GM23338 (cell line): ENCODE data around the gene SPRY1. TPM values are rescaled to one million over a fixed set of nuclear protein-coding genes. Genes with fewer than 3 reads are reported as not detected.
A peak's percentile ranks its signal among the peaks of the same experiment; 100 is the strongest.

Experiments
- ATAC-seq: fragments of 200-7000 bp; cut with Tn5 transposase; 3 replicates; pipeline ENCODE4 v1.9.1; 2020
- DNase-seq: peaks from one replicate; pipeline ENCODE4 v3.0.0-alpha.2; 2015; ENCODE audit warnings: low spot score
- H2AFZ ChIP-seq: fragments of 200-600 bp; sonication (generic); 2 replicates; pipeline ENCODE4 v1.8.0; 2016; ENCODE audit warnings: antibody characterized with exemption, mild to moderate bottlenecking, moderate library complexity
- H3F3A ChIP-seq: fragments of 200-600 bp; sonication (generic); replicated peaks from 2 replicates; pipeline ENCODE4 v1.8.0; 2017; ENCODE audit warnings: antibody characterized with exemption, mixed run types, low read depth
- H3K27ac ChIP-seq: fragments of 200-600 bp; sonication (generic); 2 replicates; pipeline ENCODE4 v1.6.1; 2016; ENCODE audit warnings: low read depth
- H3K27me3 ChIP-seq: fragments of 200-600 bp; sonication (generic); 2 replicates; pipeline ENCODE4 v1.8.0; 2016; ENCODE audit warnings: mild to moderate bottlenecking, mixed run types, moderate library complexity; ENCODE audit not compliant: insufficient read depth
- H3K36me3 ChIP-seq: fragments of 200-600 bp; sonication (generic); 2 replicates; pipeline ENCODE4 v1.8.0; 2016; ENCODE audit warnings: mild to moderate bottlenecking; ENCODE audit not compliant: insufficient read depth
- H3K4me1 ChIP-seq: fragments of 200-600 bp; sonication (generic); 2 replicates; pipeline ENCODE4 v1.8.0; 2016; ENCODE audit warnings: mild to moderate bottlenecking, moderate library complexity; ENCODE audit not compliant: insufficient read depth
- H3K4me2 ChIP-seq: fragments of 200-600 bp; sonication (generic); 2 replicates; pipeline ENCODE4 v1.7.1; 2017; ENCODE audit warnings: mixed run types
- H3K4me3 ChIP-seq: fragments of 200-600 bp; sonication (generic); 2 replicates; pipeline ENCODE4 v1.6.1; 2016; ENCODE audit warnings: mixed run types
- H3K79me2 ChIP-seq: fragments of 200-600 bp; sonication (generic); replicated peaks from 2 replicates; pipeline ENCODE4 v1.8.0; 2017; ENCODE audit warnings: mild to moderate bottlenecking; ENCODE audit not compliant: insufficient read depth
- H3K9me2 ChIP-seq: fragments of 200-600 bp; sonication (generic); 2 replicates; pipeline ENCODE4 v1.8.0; 2017; ENCODE audit not compliant: insufficient read depth
- H4K20me1 ChIP-seq: fragments of 200-600 bp; sonication (generic); replicated peaks from 2 replicates; pipeline ENCODE4 v1.8.0; 2017; ENCODE audit warnings: mild to moderate bottlenecking; ENCODE audit not compliant: insufficient read depth
- H3K27ac Mint-ChIP-seq: 2 replicates; pipeline ENCODE4 v1.8.0; 2020; ENCODE audit warnings: inconsistent platforms, mild to moderate bottlenecking, moderate library complexity, mixed read lengths
- H3K27me3 Mint-ChIP-seq: 3 replicates; pipeline ENCODE4 v1.8.0; 2022; ENCODE audit warnings: low read depth, mild to moderate bottlenecking, moderate library complexity, mixed read lengths, inconsistent platforms; ENCODE audit not compliant: insufficient read depth, poor library complexity
- H3K36me3 Mint-ChIP-seq: 3 replicates; pipeline ENCODE4 v1.8.0; 2021; ENCODE audit warnings: low read depth, mild to moderate bottlenecking, inconsistent platforms, moderate library complexity, mixed read lengths
- H3K4me1 Mint-ChIP-seq: 3 replicates; pipeline ENCODE4 v1.8.0; 2020; ENCODE audit warnings: mild to moderate bottlenecking, inconsistent platforms, mixed read lengths
- H3K4me3 Mint-ChIP-seq: 3 replicates; pipeline ENCODE4 v1.8.0; 2021; ENCODE audit warnings: moderate library complexity, mild to moderate bottlenecking, inconsistent platforms, mixed read lengths
- H3K9me3 Mint-ChIP-seq: 3 replicates; pipeline ENCODE4 v1.8.0; 2020; ENCODE audit warnings: moderate library complexity, mild to moderate bottlenecking, inconsistent platforms, mixed read lengths
- CTCF ChIP-seq, 2 experiments: fragments of 200-600 bp in 1 of 2; sonication (generic) in 1 of 2; conservative IDR thresholded peaks; 2 replicates each; pipeline versions ENCODE4 v1.5.1 to v1.6.1; 2016 to 2017; ENCODE audit warnings: antibody characterized with exemption in 2 of 2, low read depth in 2 of 2, mild to moderate bottlenecking in 2 of 2, moderate library complexity in 1 of 2
- EZH2phosphoT487 ChIP-seq: fragments of 200-600 bp; sonication (generic); IDR thresholded peaks from one replicate; pipeline ENCODE4 v1.8.1; 2018; ENCODE audit warnings: antibody characterized with exemption; ENCODE audit not compliant: unreplicated experiment
- JUNB ChIP-seq: IDR thresholded peaks from one replicate; pipeline ENCODE4 v1.6.1; 2016; ENCODE audit warnings: antibody characterized with exemption; ENCODE audit not compliant: unreplicated experiment
- NANOG ChIP-seq: IDR thresholded peaks from 2 replicates; pipeline ENCODE4 v1.6.1; 2016; ENCODE audit warnings: antibody characterized with exemption, borderline replicate concordance
- POLR2AphosphoS5 ChIP-seq: IDR thresholded peaks from 2 replicates; pipeline ENCODE4 v1.6.1; 2016; ENCODE audit warnings: antibody characterized with exemption, low read depth
- REST ChIP-seq: IDR thresholded peaks from one replicate; pipeline ENCODE4 v1.6.1; 2018; ENCODE audit warnings: antibody characterized with exemption; ENCODE audit not compliant: unreplicated experiment
- ZNF114 ChIP-seq: fragments of 250-450 bp; sonication (Bioruptor Pico); IDR thresholded peaks from 2 replicates; pipeline ENCODE4 v1.5.0; 2020; ENCODE audit warnings: mild to moderate bottlenecking, moderate library complexity
- ZNF331 ChIP-seq: fragments of 250-450 bp; sonication (Bioruptor Pico); IDR thresholded peaks from 2 replicates; pipeline ENCODE4 v1.5.0; 2020; ENCODE audit warnings: low read depth, mild to moderate bottlenecking, moderate library complexity
- ZNF462 ChIP-seq: fragments of 250-450 bp; sonication (Bioruptor Pico); IDR thresholded peaks from 2 replicates; pipeline ENCODE4 v1.5.0; 2020; ENCODE audit warnings: mild to moderate bottlenecking, moderate library complexity
- polyA plus RNA-seq: library from polyadenylated mRNA; unstranded; fragments of >200 nt; fragmentation: Nextera tagmentation; extraction: Ambion mirVana; gene quantifications from 2 replicates; pipeline ENCODE4 v1.2.1, GENCODE V29; 2016
- total RNA-seq: library from RNA; depleted of rRNA; stranded (reverse); fragments of >200 nt; shearing (Covaris generic); gene quantifications from 2 replicates; pipeline ENCODE4 v1.2.3, GENCODE V29; 2014

The SPRY1 gene
- total and polyA plus RNA-seq, 2 experiments from 2014 or later: 62.8 to 103 TPM

- no peaks in the 10 kb centered on the region for H3F3A ChIP-seq
- H4K20me1 ChIP-seq: no peaks in the 10 kb centered on the region
- DNase-seq: no peak
- H3K4me1 ChIP-seq: no peaks in the 10 kb centered on the region
- H3K27me3 ChIP-seq: no peaks in the 10 kb centered on the region
- H3K36me3 Mint-ChIP-seq: peaks cover 9% of the 10 kb centered on the region; the same call in 1 of the 3 replicates
- TF ChIP-seq REST (no peak), ZNF462 (no peak), EZH2phosphoT487 (no peak), JUNB (no peak), ZNF114 (CRISPR knock-in tag) (no peak), ZNF331 (CRISPR knock-in tag) (no peak), NANOG (no peak), CTCF (conservative IDR thresholded peaks at IDR 0.05; ENCODE audit: low read depth in 2 of 2) (no peak), POLR2AphosphoS5 (no peak)
- no peak overlapping the region for H3K27ac ChIP-seq
- no peak overlapping the region for H3K4me3 ChIP-seq
- H3K4me3 Mint-ChIP-seq: no peak overlapping the region
- H3K36me3 ChIP-seq: no peaks in the 10 kb centered on the region
- no peak for ATAC-seq
- peaks cover 3% of the 10 kb centered on the region for H3K27me3 Mint-ChIP-seq
- H3K4me1 Mint-ChIP-seq: peaks cover 7% of the 10 kb centered on the region; the same call in 1 of the 3 replicates
- H2AFZ ChIP-seq: no peak overlapping the region
- H3K9me3 Mint-ChIP-seq: peaks cover 19% of the 10 kb centered on the region; the same call in 2 of the 3 replicates
- H3K9me2 ChIP-seq: no peaks in the 10 kb centered on the region
- H3K27ac Mint-ChIP-seq: 0 out of 2 replicates have a peak overlapping the region, but pooled peaks have one; percentile 20
- no peak overlapping the region for H3K4me2 ChIP-seq
- H3K79me2 ChIP-seq: no peaks in the 10 kb centered on the region
Measured at GRCh38 chr4:123364906-123365305, 31.7 kb upstream of the SPRY1 start.
